ENCODE measurements around the gene RIMS4.

GRCh38 chr20:44756011-44756688, 54.2 kb downstream of the RIMS4 start:
- TF ChIP-seq BHLHE40 (IDR thresholded peaks at IDR 0.05; ENCODE audit: borderline replicate concordance) (no peak), TARDBP (IDR thresholded peaks at IDR 0.05) (no peak), SP1 (IDR thresholded peaks at IDR 0.05) (no peak), PKNOX1 (IDR thresholded peaks at IDR 0.05) (no peak), FOXK2 (IDR thresholded peaks at IDR 0.05) (no peak), FOXA1 (IDR thresholded peaks at IDR 0.05) (no peak), SUZ12 (IDR thresholded peaks at IDR 0.05) (no peak), FOXM1 (IDR thresholded peaks at IDR 0.05; ENCODE audit: borderline replicate concordance) (no peak), ELF4 (IDR thresholded peaks at IDR 0.05) (no peak), L3MBTL2 (conservative IDR thresholded peaks at IDR 0.05) (no peak), HDGF (IDR thresholded peaks at IDR 0.05; ENCODE audit: borderline replicate concordance) (no peak), ARNT (IDR thresholded peaks at IDR 0.05) (no peak), NFRKB (IDR thresholded peaks at IDR 0.05) (no peak)
